ENCODE results near the gene BTBD7. TPM values are rescaled to one million over a fixed set of nuclear protein-coding genes. Genes with fewer than 3 reads are reported as not detected.
A peak's percentile ranks its signal among the peaks of the same experiment; 100 is the strongest.

BTBD7 gene
- total and polyA plus RNA-seq, 4 donors: 19.1 to 41.8 (median 24.8) TPM

DNA sequence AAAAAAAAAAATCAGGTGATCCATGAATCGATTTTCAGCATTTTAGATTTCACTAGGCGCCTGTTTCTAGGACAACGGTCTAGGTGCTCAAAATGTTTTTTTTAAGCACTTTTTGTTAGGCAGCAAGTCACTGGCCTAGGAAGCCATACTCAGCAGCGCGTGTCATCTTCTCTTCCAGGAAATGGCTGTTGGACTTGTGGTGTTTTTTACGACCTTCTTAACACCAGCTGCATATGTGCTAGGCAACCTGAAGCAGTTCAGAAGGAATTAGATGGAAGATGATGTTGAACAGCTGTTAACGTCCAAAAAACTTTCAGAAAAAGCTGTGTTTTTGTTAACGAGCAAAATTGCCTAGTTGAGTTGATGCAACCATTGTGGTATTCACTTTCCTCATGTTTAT, 15.0 kb upstream of the BTBD7 start:
- H3K27ac ChIP-seq (ENCODE audit: low read depth, low read length): no peak overlapping the region
- 90% methylated on average over 7 of the region's 8 CpGs for WGBS (ENCODE audit: insufficient coverage)
- H3K36me3 ChIP-seq (ENCODE audit: control insufficient read depth, insufficient read depth, low read length): no peaks in the 10 kb centered on the region
- H3K27me3 ChIP-seq (ENCODE audit: control insufficient read depth, insufficient read depth, low read length): no peaks in the 10 kb centered on the region
- H3K4me1 ChIP-seq (ENCODE audit: control insufficient read depth, insufficient read depth, low read length): no peaks in the 10 kb centered on the region
- no peak overlapping the region for H3K4me3 ChIP-seq (ENCODE audit: low read depth, low read length)
- H3K9me3 ChIP-seq (ENCODE audit: control insufficient read depth, insufficient read depth, low read length): no peaks in the 10 kb centered on the region
- no peak for DNase-seq (ENCODE audit: low read depth in 4 of 6, low spot score in 6 of 6)

DNA sequence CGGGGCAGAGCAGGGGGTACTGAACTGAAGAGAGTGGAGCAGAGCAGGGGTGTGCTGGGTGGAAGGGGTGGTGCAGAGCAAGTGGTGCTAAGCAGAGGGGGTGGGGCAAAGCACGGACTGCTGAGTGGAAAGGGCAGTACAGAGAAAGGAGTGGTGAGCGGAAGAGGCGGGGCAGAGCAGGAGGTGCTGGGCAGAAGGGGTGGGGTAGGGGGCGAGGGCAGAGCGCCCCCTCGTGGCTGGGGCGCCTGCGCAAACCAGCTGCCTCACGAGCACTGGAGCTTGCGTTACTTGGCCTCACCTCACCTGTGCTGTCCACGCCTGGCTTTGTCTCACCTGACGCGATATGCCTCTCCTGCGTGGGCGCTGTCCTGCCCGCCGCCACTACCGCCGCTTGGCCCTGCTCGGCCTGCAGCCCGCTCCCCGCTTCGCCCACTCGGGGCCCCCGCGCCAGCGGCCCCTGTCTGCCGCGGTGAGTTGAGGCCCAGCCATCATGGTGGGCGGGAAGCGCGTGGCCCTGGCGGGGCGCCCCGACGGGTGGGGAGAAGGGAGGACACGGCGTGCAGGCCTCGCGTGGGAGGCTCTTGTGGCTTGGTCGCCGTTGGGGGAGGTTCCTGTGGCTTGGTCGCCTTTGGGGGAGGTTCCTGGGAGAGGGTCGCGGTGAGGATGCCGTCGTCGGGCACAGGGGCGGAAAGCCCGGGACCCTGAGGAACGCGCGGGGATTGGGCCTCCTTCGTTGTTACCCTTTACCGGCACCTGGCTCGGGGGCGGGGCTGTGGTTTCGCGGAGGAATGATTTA, 14.3 kb upstream of the BTBD7 start, which contains the start of gene COX8C:
TSS of gene COX8C (plus strand) at position 257 of the 796 bp plus-strand sequence. CDS start at position 344, 87 bp downstream.
- WGBS (ENCODE audit: insufficient coverage): 96% methylated on average over 58 of the region's 60 CpGs
- Histone ChIP-seq H3K36me3 (ENCODE audit: control insufficient read depth, insufficient read depth, low read length) (no peaks in the 10 kb centered on the region), H3K9me3 (ENCODE audit: control insufficient read depth, insufficient read depth, low read length) (no peaks in the 10 kb centered on the region), H3K4me3 (ENCODE audit: low read depth, low read length) (no peak within 1 kb of the TSS), H3K4me1 (ENCODE audit: control insufficient read depth, insufficient read depth, low read length) (no peaks in the 10 kb centered on the region), H3K27ac (ENCODE audit: low read depth, low read length) (no peak within 1 kb of the TSS), H3K27me3 (ENCODE audit: control insufficient read depth, insufficient read depth, low read length) (no peaks in the 10 kb centered on the region)
- no peak for DNase-seq (ENCODE audit: low read depth in 4 of 6, low spot score in 6 of 6)

DNA sequence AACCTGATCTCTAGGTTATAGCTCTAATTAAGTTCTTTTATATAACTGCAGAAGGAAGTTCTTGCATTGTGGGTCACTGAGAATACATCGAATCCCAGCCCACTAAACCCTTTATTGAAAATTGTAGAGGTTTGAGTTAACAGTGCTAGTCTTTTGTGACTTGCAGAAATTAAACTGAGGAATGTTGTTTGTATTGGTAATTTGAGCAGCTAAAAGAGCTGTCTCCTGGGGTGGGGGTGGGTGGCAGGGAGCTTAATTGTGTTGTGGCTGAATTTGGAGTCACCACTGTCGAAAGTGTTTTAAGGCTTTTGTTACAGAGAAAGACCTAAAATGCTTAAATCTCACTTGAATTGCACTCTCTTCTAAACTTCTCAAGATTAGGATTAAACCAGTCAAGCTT, 11.0 kb upstream of the BTBD7 start:
- WGBS (ENCODE audit: insufficient coverage): no CpG with 5 or more reads among the region's 2 CpGs
- Histone ChIP-seq H3K4me1 (ENCODE audit: control insufficient read depth, insufficient read depth, low read length) (no peaks in the 10 kb centered on the region), H3K36me3 (ENCODE audit: control insufficient read depth, insufficient read depth, low read length) (no peaks in the 10 kb centered on the region), H3K27ac (ENCODE audit: low read depth, low read length) (no peak overlapping the region), H3K9me3 (ENCODE audit: control insufficient read depth, insufficient read depth, low read length) (no peaks in the 10 kb centered on the region), H3K4me3 (ENCODE audit: low read depth, low read length) (no peak overlapping the region), H3K27me3 (ENCODE audit: control insufficient read depth, insufficient read depth, low read length) (no peaks in the 10 kb centered on the region)
- no peak for DNase-seq (ENCODE audit: low read depth in 4 of 6, low spot score in 6 of 6)

DNA sequence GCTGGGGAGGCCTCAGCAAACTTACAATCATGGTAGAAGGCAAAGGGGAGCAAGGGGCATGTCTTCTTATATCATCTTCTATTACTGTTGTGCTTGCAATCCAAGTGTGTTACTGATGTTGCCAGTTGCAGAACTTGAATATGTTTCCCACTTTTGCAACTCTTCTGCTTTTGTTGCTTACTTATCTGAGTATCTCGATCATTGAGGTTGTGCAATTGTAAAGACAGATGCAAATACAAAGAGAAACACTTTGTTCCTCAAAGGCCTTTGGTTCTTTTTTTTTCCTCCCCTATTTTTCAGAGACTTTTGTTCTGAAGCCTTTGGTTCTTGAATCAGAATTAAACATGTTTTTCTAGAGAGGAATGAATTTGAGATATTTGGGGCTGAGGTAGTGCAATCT, 10.4 kb upstream of the BTBD7 start:
- Histone ChIP-seq H3K4me3 (ENCODE audit: low read depth, low read length) (no peak overlapping the region), H3K36me3 (ENCODE audit: control insufficient read depth, insufficient read depth, low read length) (no peaks in the 10 kb centered on the region), H3K9me3 (ENCODE audit: control insufficient read depth, insufficient read depth, low read length) (no peaks in the 10 kb centered on the region), H3K27me3 (ENCODE audit: control insufficient read depth, insufficient read depth, low read length) (no peaks in the 10 kb centered on the region), H3K4me1 (ENCODE audit: control insufficient read depth, insufficient read depth, low read length) (no peaks in the 10 kb centered on the region), H3K27ac (ENCODE audit: low read depth, low read length) (no peak overlapping the region)
- 33% methylated on average over 1 of the region's 1 CpG for WGBS (ENCODE audit: insufficient coverage)
- no peak for DNase-seq (ENCODE audit: low read depth in 4 of 6, low spot score in 6 of 6)

DNA sequence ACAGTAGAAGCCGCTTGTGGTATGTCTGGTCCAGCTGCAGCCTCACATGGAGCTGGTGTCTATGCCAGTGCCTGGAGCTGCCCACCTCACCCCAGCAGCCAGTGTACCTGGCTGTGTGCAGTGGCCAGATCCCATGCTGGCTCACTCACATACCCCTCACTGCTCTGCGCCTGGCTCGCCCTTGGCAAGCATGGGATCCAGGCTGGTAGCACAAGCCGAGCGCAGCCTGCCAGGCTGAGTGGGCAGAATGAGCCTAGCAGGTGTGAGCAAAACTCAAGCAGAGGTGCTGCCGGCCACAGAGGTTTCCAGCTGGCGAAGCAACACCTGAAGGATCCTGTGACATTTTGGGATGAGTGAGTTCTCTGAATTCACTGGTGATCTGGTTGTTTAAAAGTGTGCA, 5.0 kb upstream of the BTBD7 start:
- Histone ChIP-seq H3K4me3 (ENCODE audit: low read depth, low read length) (no peak overlapping the region), H3K4me1 (ENCODE audit: control insufficient read depth, insufficient read depth, low read length) (peaks cover 4% of the 10 kb centered on the region), H3K27ac (ENCODE audit: low read depth, low read length) (no peak overlapping the region), H3K9me3 (ENCODE audit: control insufficient read depth, insufficient read depth, low read length) (no peaks in the 10 kb centered on the region), H3K36me3 (ENCODE audit: control insufficient read depth, insufficient read depth, low read length) (no peaks in the 10 kb centered on the region), H3K27me3 (ENCODE audit: control insufficient read depth, insufficient read depth, low read length) (no peaks in the 10 kb centered on the region)
- no peak for DNase-seq (ENCODE audit: low read depth in 4 of 6, low spot score in 6 of 6)
- 94% methylated on average over 7 of the region's 7 CpGs for WGBS (ENCODE audit: insufficient coverage)

DNA sequence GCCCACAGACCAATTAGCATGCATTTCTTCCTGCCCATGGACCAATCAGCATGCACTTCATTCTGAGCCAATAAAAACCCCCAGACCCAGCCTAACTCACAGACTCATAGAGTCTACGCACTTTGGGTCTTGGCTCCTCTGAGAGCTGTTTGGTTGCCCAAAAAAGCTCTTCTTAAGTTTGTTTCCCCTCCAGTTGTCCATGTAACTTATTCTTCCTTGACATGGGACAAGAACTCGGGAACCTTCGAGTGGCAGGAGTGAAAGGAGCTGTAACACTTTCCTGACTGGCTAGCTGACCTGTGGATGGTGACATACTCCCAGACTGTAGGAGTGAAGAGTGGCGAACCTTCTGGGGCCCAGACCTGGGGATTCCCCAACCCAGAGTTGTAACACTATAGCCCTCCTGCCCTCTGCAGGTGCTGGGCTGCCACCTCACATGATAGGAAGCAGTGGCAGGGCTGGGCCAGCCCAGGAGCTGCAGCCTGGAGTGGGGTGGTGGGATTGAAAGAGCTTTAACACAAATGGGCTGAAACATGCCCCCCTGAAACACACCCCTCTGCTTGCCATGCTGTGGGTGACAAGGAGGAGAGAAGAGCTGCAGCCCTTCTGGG, 4.4 kb upstream of the BTBD7 start:
- Histone ChIP-seq H3K36me3 (ENCODE audit: control insufficient read depth, insufficient read depth, low read length) (no peaks in the 10 kb centered on the region), H3K9me3 (ENCODE audit: control insufficient read depth, insufficient read depth, low read length) (no peaks in the 10 kb centered on the region), H3K4me1 (ENCODE audit: control insufficient read depth, insufficient read depth, low read length) (peaks cover 4% of the 10 kb centered on the region), H3K27ac (ENCODE audit: low read depth, low read length) (no peak overlapping the region), H3K27me3 (ENCODE audit: control insufficient read depth, insufficient read depth, low read length) (no peaks in the 10 kb centered on the region), H3K4me3 (ENCODE audit: low read depth, low read length) (no peak overlapping the region)
- 94% methylated on average over 2 of the region's 4 CpGs for WGBS (ENCODE audit: insufficient coverage)
- DNase-seq (ENCODE audit: low read depth in 4 of 6, low spot score in 6 of 6): no peak

DNA sequence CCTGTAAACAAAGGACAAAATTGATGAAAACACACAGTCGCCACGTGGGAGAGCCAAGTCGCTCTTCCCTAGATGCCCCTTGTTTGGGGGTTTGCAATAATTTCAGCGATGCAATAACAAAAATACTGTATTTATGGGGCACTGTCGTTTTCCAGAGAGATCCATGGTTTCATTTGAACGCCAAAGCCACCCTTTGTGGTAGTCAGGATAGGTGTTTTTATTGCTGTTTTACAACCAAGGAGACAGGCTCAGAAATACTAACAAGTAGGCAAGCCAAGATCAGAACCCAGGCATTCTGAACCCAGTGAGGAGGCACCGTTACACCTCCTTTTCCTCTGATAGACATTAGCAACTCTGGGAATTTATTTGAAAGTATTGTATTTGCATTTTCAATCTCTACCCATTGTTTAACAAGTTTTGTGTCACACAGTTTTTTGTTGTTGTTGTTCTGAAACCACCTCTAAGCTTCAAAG, 831 bp upstream of the BTBD7 start:
- no peaks in the 10 kb centered on the region for H3K9me3 ChIP-seq (ENCODE audit: control insufficient read depth, insufficient read depth, low read length)
- peak overlapping the region; percentile 64 for H3K4me3 ChIP-seq (ENCODE audit: low read depth, low read length)
- H3K4me1 ChIP-seq (ENCODE audit: control insufficient read depth, insufficient read depth, low read length): peaks cover 11% of the 10 kb centered on the region
- peak in 1 of 6 donors; percentile 15 for DNase-seq (ENCODE audit: low read depth in 4 of 6, low spot score in 6 of 6)
- no peaks in the 10 kb centered on the region for H3K27me3 ChIP-seq (ENCODE audit: control insufficient read depth, insufficient read depth, low read length)
- peak overlapping the region; percentile 89 for H3K27ac ChIP-seq (ENCODE audit: low read depth, low read length)
- WGBS (ENCODE audit: insufficient coverage): no CpG with 5 or more reads among the region's 7 CpGs
- no peaks in the 10 kb centered on the region for H3K36me3 ChIP-seq (ENCODE audit: control insufficient read depth, insufficient read depth, low read length)

DNA sequence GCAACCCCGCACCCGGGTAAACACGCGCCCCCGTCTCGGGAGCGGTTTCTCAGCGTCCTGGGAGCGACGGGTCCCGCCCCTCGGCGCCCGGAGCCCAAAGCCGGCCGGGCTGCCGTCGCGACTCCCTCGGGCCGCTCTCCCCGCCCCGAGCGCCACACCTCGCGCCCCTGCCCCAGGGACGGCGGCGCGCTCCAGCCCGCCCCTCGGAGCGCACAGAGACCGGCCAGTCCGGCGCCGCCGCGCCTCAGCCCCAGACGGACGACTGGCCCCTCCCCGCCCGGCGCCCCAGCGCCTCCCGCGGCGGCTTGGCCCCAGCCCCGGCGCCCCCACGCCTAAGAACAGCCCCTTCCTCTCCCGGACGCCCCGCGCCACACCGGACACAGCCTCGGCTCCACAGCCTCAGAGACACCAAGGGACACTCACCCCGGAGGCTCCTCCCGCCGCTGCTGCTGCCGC, 411 bp downstream of the BTBD7 start:
- no peaks in the 10 kb centered on the region for H3K27me3 ChIP-seq (ENCODE audit: control insufficient read depth, insufficient read depth, low read length)
- under 1% methylated on average over 61 of the region's 61 CpGs for WGBS (ENCODE audit: insufficient coverage)

DNA sequence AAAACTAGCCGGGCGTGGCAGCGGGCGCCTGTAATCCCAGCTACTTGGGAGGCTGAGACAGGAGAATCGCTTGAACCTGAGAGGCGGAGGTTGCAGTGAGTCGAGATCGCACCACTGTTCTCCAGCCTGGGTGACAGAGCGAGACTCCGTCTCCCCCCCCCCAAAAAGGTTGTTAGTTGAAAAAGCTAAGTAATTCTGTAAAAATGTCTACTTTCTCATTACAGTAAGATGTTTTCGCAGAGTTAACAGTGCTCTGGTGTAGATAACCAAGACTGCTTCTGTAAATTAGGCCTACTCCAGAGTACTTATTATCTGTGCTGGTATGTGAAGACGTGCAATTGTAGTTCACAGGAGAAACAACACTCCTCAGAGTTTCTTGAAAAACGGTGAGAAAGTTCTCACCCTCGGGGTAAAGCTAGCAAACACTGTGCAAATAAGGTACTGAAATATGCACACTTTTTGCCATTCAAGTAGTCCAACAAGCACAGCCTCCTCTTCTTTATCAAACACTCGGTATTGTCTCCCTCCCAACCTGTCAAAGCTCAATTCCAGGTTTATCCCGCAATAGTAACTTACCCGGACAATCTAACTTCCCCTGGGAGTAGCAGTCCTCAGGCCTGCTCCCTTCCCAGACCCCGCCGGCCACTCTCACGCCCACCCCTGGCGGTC, 974 bp downstream of the BTBD7 start:
- peak overlapping the region; percentile 80 for H3K27ac ChIP-seq (ENCODE audit: low read depth, low read length)
- DNase-seq (ENCODE audit: low read depth in 4 of 6, low spot score in 6 of 6): peak in 2 of 6 donors; percentile 6 to 15

More for the DNA sequence above, 411 bp downstream of the BTBD7 start:
- DNase-seq (ENCODE audit: low read depth in 4 of 6, low spot score in 6 of 6): peak in 4 of 6 donors; percentile 12 to 71 (median 42)
- no peaks in the 10 kb centered on the region for H3K36me3 ChIP-seq (ENCODE audit: control insufficient read depth, insufficient read depth, low read length)
- H3K4me3 ChIP-seq (ENCODE audit: low read depth, low read length): peak overlapping the region; percentile 67
- H3K27ac ChIP-seq (ENCODE audit: low read depth, low read length): peak overlapping the region; percentile 80
- peaks cover 11% of the 10 kb centered on the region for H3K4me1 ChIP-seq (ENCODE audit: control insufficient read depth, insufficient read depth, low read length)
- H3K9me3 ChIP-seq (ENCODE audit: control insufficient read depth, insufficient read depth, low read length): no peaks in the 10 kb centered on the region

More for the DNA sequence above, 974 bp downstream of the BTBD7 start:
- Histone ChIP-seq H3K9me3 (ENCODE audit: control insufficient read depth, insufficient read depth, low read length) (no peaks in the 10 kb centered on the region), H3K36me3 (ENCODE audit: control insufficient read depth, insufficient read depth, low read length) (no peaks in the 10 kb centered on the region), H3K4me1 (ENCODE audit: control insufficient read depth, insufficient read depth, low read length) (peaks cover 11% of the 10 kb centered on the region), H3K4me3 (ENCODE audit: low read depth, low read length) (peak overlapping the region; percentile 67), H3K27me3 (ENCODE audit: control insufficient read depth, insufficient read depth, low read length) (no peaks in the 10 kb centered on the region)
- 2% methylated on average over 10 of the region's 21 CpGs for WGBS (ENCODE audit: insufficient coverage)
